Panc1 (cell line): Measurements from ENCODE around the gene OBI1. TPM values are rescaled to one million over a fixed set of nuclear protein-coding genes. Genes with fewer than 3 reads are reported as not detected.

Experiments used
- ATAC-seq: fragments of 200-7000 bp; cut with Tn5 transposase; 2 replicates; pipeline ENCODE4 v1.9.1; 2020; ENCODE audit warnings: mild to moderate bottlenecking, moderate library complexity
- BruUV-seq: library from RNA; stranded (reverse); fragments of 400-500 nt; replicated peaks from 2 replicates; lab custom pipeline; 2021; lab: Mats Ljungman, UMichigan
- CTCF ChIA-PET: fragments of 300-600 bp; sonication (Branson Sonifier 250); formaldehyde crosslinking; loops from one replicate; lab custom pipeline; 2022; ENCODE audit warnings: antibody characterized with exemption; lab: Charles Lee
- POLR2A ChIA-PET: fragments of 300-600 bp; sonication (Branson Sonifier 250); formaldehyde crosslinking; loops from one replicate; lab custom pipeline; 2022; ENCODE audit warnings: antibody characterized with exemption; lab: Charles Lee
- DNase-seq: peaks from one replicate; pipeline ENCODE4 v3.0.0-alpha.2; 2010; ENCODE audit warnings: low read depth, low spot score
- H3K27ac ChIP-seq: 2 replicates; pipeline ENCODE4 v1.5.1; 2011; ENCODE audit warnings: mild to moderate bottlenecking, low read length, inconsistent platforms
- H3K27me3 ChIP-seq: fragments of 200-500 bp; sonication (Bioruptor generic); 2 replicates; pipeline ENCODE4 v1.6.0; 2014; ENCODE audit warnings: low read length, inconsistent platforms; ENCODE audit not compliant: control insufficient read depth, insufficient read depth
- H3K36me3 ChIP-seq: fragments of 200-500 bp; sonication (Bioruptor generic); 2 replicates; pipeline ENCODE4 v1.5.1; 2014; ENCODE audit warnings: inconsistent platforms, mild to moderate bottlenecking, low read length, moderate library complexity; ENCODE audit not compliant: control insufficient read depth, insufficient read depth
- H3K4me1 ChIP-seq: 2 replicates; pipeline ENCODE4 v1.5.1; 2011; ENCODE audit warnings: inconsistent platforms, mild to moderate bottlenecking, low read length, moderate library complexity; ENCODE audit not compliant: control insufficient read depth, insufficient read depth
- H3K4me3 ChIP-seq, 2 experiments: 2 replicates each; pipeline ENCODE4 v1.5.1; 2011 to 2012; ENCODE audit warnings: low read depth in 2 of 2, low read length in 2 of 2, mild to moderate bottlenecking in 2 of 2, inconsistent platforms in 1 of 2, moderate library complexity in 1 of 2
- H3K9me3 ChIP-seq: fragments of 200-500 bp; sonication (Bioruptor generic); 2 replicates; pipeline ENCODE4 v1.5.1; 2014; ENCODE audit warnings: low read depth, mild to moderate bottlenecking, inconsistent platforms, low read length, moderate library complexity; ENCODE audit not compliant: control insufficient read depth, insufficient read depth
- CTCF ChIP-seq: fragments of 450-650 bp; IDR thresholded peaks from 2 replicates; pipeline ENCODE4 v1.5.1; 2017; ENCODE audit warnings: mild to moderate bottlenecking
- POLR2AphosphoS5 ChIP-seq: IDR thresholded peaks from 2 replicates; pipeline ENCODE4 v1.6.1; 2012; ENCODE audit warnings: mild to moderate bottlenecking, low read depth, low read length, moderate library complexity
- REST ChIP-seq, 2 experiments: IDR thresholded peaks; 2 replicates each; pipeline ENCODE4 v1.6.1; 2011 to 2012; ENCODE audit warnings: low read depth in 2 of 2, control low read depth in 1 of 2, low read length in 1 of 2, mild to moderate bottlenecking in 1 of 2, moderate library complexity in 1 of 2; ENCODE audit not compliant: insufficient read depth in 1 of 2
- SIN3A ChIP-seq: IDR thresholded peaks from 2 replicates; pipeline ENCODE4 v1.6.1; 2012; ENCODE audit warnings: low read depth, mild to moderate bottlenecking, low read length, moderate library complexity, borderline replicate concordance; ENCODE audit not compliant: insufficient read depth
- TCF7L2 ChIP-seq: IDR thresholded peaks from 2 replicates; pipeline ENCODE4 v1.6.1; 2011; ENCODE audit warnings: mild to moderate bottlenecking, low read depth, low read length, inconsistent platforms
- in situ Hi-C: cut with HindIII; loops from 2 replicates; pipeline ENCODE4 v1.10.0; 2016; ENCODE audit warnings: low sequenced_read_pairs, low pct_unique_long_range_greater_than_20kb
- intact Hi-C: fragments of 100-400 bp; cut with micrococcal nuclease; formaldehyde crosslinking; loops from one replicate; pipeline ENCODE4 v1.10.0; 2022; ENCODE audit not compliant: unreplicated experiment
- total RNA-seq: library from RNA; stranded (reverse); gene quantifications from one replicate; pipeline ENCODE4 v1.2.1, GENCODE V29; 2021; ENCODE audit not compliant: unreplicated experiment

Gene OBI1
- total RNA-seq, 1 experiment from 2014 or later = 9.1 TPM

GRCh38 chr13:78597602-78597932 lies 61.4 kb downstream of the OBI1 start:
- intact Hi-C loops (no loop called here), in situ Hi-C loops (no loop called here)
- TF ChIP-seq CTCF = no peak
- TF ChIP-seq SIN3A = no peak
- Histone ChIP-seq H3K36me3 (no peaks in the 10 kb centered on the region), H3K9me3 (no peaks in the 10 kb centered on the region), H3K4me3 (no peak overlapping the region), H3K27ac (no peak overlapping the region), H3K4me1 (no peaks in the 10 kb centered on the region), H3K27me3 (peaks cover 7% of the 10 kb centered on the region; the same call in 1 of the 2 replicates)
- CTCF ChIA-PET = no interaction called here
- no peak for DNase-seq
- BruUV-seq = no TSS peak
- POLR2A ChIA-PET = no interaction called here
- no peak for ATAC-seq

- no peak for ATAC-seq
- no TSS peak for BruUV-seq
These were observed 62.0 kb downstream of the OBI1 start for GRCh38 chr13:78596736-78597601.

More at GRCh38 chr13:78596736-78597601, 62.0 kb downstream of the OBI1 start:
- intact Hi-C loops = no loop called here
- H3K27ac ChIP-seq = no peak overlapping the region
- TF ChIP-seq CTCF (no peak), TCF7L2 (no peak), POLR2AphosphoS5 (no peak), REST (IDR thresholded peaks at IDR 0.05; ENCODE audit: insufficient read depth in 1 of 2, low read depth in 2 of 2, low read length in 1 of 2) (no peak), SIN3A (no peak)
- H3K4me3 ChIP-seq = no peak overlapping the region
- in situ Hi-C loops = no loop called here
- CTCF ChIA-PET = no interaction called here
- no peaks in the 10 kb centered on the region for H3K4me1 ChIP-seq
- peaks cover 7% of the 10 kb centered on the region; the same call in 1 of the 2 replicates for H3K27me3 ChIP-seq
- no peaks in the 10 kb centered on the region for H3K9me3 ChIP-seq
- no peaks in the 10 kb centered on the region for H3K36me3 ChIP-seq
- POLR2A ChIA-PET = no interaction called here
- no peak for DNase-seq
